Activated naive CD4-positive, alpha-beta T cell treated with Interleukin-2 at 50 U/mL for 16 hours (primary cell): ENCODE results near the gene POU3F1.

Source experiments
- DNase-seq: peaks from one replicate; pipeline ENCODE4 v3.0.0-alpha.2; 2020

POU3F1 gene

GRCh38 chr1:38027201-38028104 lies 19.1 kb downstream of the POU3F1 start:
- no peak for DNase-seq

- DNase-seq = peak; percentile 66
These were observed 19.9 kb downstream of the POU3F1 start for GRCh38 chr1:38026592-38027200.

- no peak for DNase-seq
These were observed 20.9 kb downstream of the POU3F1 start for GRCh38 chr1:38025664-38026063.

- no peak for DNase-seq
These were observed 21.4 kb downstream of the POU3F1 start for GRCh38 chr1:38025233-38025632.

DNA sequence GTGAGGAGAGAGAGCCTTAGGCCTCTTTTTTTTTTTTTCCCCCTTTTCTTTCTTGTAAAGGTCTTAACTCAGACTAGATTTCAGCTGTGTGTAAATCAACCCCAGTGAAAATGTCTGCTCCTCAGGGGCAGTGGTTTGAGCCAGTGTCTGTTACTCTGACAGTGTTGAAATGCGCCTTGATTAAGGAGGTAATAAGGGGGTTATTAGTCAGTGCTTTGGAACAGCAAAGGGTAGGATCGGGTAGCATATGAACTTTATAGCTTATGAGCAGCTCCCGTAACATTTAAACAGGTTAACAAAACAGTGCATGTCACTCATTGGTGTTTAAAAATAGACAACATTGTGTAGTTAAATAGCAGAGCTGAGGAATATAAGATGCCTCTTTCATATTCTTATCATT lies 23.8 kb downstream of the POU3F1 start:
- no peak for DNase-seq

DNA sequence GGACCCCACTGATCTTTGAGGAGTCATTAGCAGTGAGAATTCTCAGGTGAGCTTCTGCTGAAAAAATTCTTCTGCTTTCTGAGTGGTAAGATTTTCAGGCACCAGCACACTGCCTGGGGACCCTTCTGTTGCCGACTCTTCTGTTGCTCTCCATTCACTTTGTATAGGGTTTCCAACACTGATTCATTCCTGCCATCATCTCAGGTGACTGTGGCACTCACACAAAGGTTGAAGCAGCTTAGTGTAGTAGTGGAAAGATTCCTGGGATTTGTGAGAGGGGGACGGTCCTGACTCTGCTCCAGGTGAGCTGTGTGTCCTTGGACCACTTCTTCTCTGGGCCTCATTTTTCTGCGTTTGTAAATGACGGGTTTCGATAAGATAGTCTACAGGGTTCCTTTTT lies 24.6 kb downstream of the POU3F1 start:
- no peak for DNase-seq

- no peak for DNase-seq
These were observed 26.2 kb downstream of the POU3F1 start for GRCh38 chr1:38020396-38020795.

GRCh38 chr1:38018864-38019343 lies 27.7 kb downstream of the POU3F1 start:
- DNase-seq = no peak

- DNase-seq = no peak
These were observed 30.4 kb downstream of the POU3F1 start for GRCh38 chr1:38015978-38016725.

- no peak for DNase-seq
These were observed 31.7 kb downstream of the POU3F1 start for GRCh38 chr1:38014724-38015424.

DNA sequence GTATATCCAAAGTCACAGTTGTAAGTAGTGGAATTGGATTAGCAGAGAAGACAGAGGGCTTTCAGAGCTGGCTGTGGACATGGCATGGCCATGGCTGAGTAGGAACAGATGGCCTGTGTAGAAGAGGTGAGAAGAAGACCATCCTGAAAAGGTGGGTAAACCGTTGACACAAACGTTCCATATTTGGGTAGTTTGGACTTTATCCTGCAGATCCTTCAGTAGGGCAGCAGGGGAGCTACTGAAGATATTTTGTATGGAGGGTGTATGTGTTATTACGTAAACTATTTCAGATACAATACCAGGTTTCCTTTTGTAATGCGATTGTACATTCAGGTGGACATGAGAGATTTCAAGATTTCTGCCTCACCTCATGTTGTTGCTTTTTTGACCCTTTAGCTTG lies 32.4 kb downstream of the POU3F1 start:
- no peak for DNase-seq

- DNase-seq = no peak
These were observed 33.4 kb downstream of the POU3F1 start for GRCh38 chr1:38013227-38013622.

DNA sequence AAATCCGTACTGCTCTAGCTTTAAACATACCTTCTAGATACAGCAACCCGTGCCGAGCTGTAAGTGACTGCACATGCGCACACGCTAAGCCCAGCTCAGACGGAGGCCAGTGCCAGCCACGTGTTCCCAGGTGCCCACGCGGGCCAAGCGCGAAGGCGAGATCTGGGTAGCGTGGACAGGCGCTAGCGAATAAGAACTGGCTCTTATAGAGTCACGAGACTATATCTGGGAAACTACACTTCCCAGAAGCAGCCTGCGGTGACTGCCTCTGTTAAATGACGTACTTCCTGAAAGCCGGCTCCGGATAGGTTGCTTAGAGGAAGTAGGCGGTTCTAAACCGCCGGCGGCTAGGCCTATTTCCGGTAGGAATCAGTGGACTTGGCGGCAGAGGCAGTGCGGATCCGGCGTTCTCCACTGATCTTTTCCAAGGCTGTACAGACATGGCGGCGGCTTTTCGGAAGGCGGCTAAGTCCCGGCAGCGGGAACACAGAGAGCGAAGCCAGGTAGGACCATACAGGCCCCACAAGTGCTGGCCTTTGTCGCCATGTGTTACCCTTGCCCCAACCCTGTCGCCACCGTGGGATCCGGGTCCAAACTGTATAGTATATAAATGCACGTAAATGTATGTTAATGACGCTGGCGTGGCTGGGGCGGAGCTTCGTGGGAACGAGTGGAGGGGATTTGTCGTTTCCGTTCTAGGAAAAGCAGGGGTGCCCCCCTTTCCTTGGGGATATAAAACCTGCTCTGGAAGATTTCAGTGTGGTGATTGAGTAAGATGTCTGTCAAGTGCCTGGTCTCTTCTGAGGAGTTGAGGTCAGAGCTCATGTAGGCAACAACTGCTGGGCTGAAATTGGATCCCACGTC lies 34.0 kb downstream of the POU3F1 start, which contains the start of gene UTP11:
UTP11 (plus strand) TSS at position 372 of the 864 bp plus-strand sequence; CDS start at position 441, 69 bp downstream.
- DNase-seq = peak; percentile 91

GRCh38 chr1:38009841-38010180 lies 36.8 kb downstream of the POU3F1 start:
- no peak for DNase-seq

- DNase-seq = peak; percentile 51
These were observed 37.3 kb downstream of the POU3F1 start for GRCh38 chr1:38009088-38009840.

DNA sequence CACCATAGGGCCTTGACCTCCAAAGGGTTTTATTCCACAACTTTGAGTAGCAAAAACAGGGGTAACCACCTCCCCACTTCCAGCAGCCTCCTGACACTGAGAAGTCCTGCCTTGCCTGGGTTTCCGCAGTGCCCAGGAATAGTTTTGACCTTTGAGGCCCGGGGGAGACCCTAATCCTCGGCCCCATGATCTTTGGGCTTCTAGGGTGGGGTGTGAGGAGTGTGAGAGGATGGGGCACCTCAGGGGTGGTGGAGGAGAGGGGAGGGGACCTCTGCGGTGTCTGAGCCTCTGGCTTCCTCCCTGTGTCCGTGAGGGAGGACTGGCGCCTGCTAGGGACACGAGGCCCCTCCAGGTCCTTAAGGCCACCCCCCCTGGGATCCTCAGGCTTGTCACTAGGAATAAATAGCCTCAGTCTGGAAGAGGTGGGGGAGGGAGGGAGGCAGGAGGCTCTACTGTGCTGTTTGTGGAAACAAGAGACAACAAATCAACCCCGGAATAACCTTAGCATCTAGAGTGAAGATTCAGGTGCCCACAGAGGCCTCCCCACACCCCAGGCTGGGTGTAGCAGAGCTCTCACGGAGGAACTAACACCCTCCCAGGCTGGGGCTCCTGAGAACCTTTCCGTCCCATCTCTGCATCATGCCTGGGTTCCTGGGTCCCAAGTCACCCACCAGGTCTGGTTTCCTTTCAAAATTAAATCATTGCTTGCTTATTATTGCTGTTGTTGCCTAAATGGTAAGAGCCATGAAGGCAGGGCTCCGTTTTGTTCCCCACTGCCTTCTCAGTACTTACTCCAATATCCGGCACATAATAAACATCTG lies 40.4 kb downstream of the POU3F1 start:
- no peak for DNase-seq

GRCh38 chr1:38005195-38006007 lies 41.2 kb downstream of the POU3F1 start, which contains the start of gene FHL3:
Gene FHL3 (minus strand): TSS chr1:38005514. CDS start chr1:37999412, 6,102 bp downstream.
- peak; percentile 56 for DNase-seq

- peak; percentile 22 for DNase-seq
These were observed 42.1 kb downstream of the POU3F1 start for GRCh38 chr1:38004284-38005108.
